SJCRH30 (cell line): Measurements from ENCODE around the gene RASA3. TPM values are rescaled to one million over a fixed set of nuclear protein-coding genes. Genes with fewer than 3 reads are reported as not detected.

Experiments
- DNase-seq, 2 experiments: peaks; one replicate each; pipeline ENCODE4 v3.0.0-alpha.2; 2015 to 2020
- H3K27ac ChIP-seq: fragments of 250-450 bp; sonication (Bioruptor Pico); 2 replicates; pipeline ENCODE4 v1.5.1; 2020; ENCODE audit warnings: mild to moderate bottlenecking, moderate library complexity
- H3K27me3 ChIP-seq: fragments of 250-450 bp; sonication (Bioruptor Pico); 2 replicates; pipeline ENCODE4 v1.5.1; 2020; ENCODE audit warnings: mild to moderate bottlenecking, moderate library complexity
- H3K36me3 ChIP-seq: fragments of 250-450 bp; sonication (Bioruptor Pico); 2 replicates; pipeline ENCODE4 v1.5.1; 2020; ENCODE audit warnings: mild to moderate bottlenecking, moderate library complexity
- H3K4me1 ChIP-seq: fragments of 250-450 bp; sonication (Bioruptor Pico); 2 replicates; pipeline ENCODE4 v1.5.1; 2020; ENCODE audit warnings: mild to moderate bottlenecking, moderate library complexity
- H3K4me3 ChIP-seq: fragments of 250-450 bp; sonication (Bioruptor Pico); 2 replicates; pipeline ENCODE4 v1.5.1; 2020; ENCODE audit warnings: mild to moderate bottlenecking, moderate library complexity
- H3K9me3 ChIP-seq: fragments of 250-450 bp; sonication (Bioruptor Pico); replicated peaks from 2 replicates; pipeline ENCODE4 v1.5.1; 2020; ENCODE audit warnings: mild to moderate bottlenecking, moderate library complexity
- total RNA-seq: library from RNA; depleted of rRNA; stranded (reverse); fragments of >200 nt; shearing (Covaris generic); gene quantifications from 2 replicates; pipeline ENCODE4 v1.2.3, GENCODE V29; 2014

Gene RASA3
- total RNA-seq, 1 experiment from 2014 or later = 20.5 TPM

GRCh38 chr13:113937527-113938180 lies 194.8 kb downstream of the RASA3 start:
- peak in 1 of 2 experiments; percentile 25 for DNase-seq
- H3K4me3 ChIP-seq = no peak overlapping the region
- H3K9me3 ChIP-seq = no peaks in the 10 kb centered on the region
- no peak overlapping the region for H3K27ac ChIP-seq
- H3K36me3 ChIP-seq = no peaks in the 10 kb centered on the region
- peaks cover 28% of the 10 kb centered on the region for H3K4me1 ChIP-seq
- H3K27me3 ChIP-seq = peaks cover 5% of the 10 kb centered on the region

DNA sequence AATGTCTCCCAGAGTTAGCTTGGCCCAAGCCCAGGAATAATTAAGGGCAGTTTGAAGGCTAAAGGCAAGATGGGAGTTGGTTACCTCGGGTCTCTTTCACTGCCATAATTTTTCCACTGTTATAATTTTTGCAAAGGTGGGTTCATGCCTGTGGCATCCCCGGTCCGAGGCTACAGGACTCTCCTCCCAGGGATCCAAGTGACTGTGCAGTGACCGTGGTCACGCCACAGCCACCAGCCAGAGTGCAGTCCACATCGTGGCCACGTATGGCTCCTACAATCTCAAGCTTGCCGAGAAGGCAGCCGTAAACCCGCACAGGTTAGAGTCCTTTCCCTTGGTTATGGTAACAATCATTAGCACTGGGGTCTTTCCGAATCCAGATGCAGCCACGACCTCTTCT lies 195.3 kb downstream of the RASA3 start:
- Histone ChIP-seq H3K9me3 (no peaks in the 10 kb centered on the region), H3K4me3 (no peak overlapping the region), H3K4me1 (peaks cover 28% of the 10 kb centered on the region), H3K36me3 (no peaks in the 10 kb centered on the region), H3K27me3 (peaks cover 5% of the 10 kb centered on the region), H3K27ac (no peak overlapping the region)
- DNase-seq = no peak

GRCh38 chr13:113936166-113936965 lies 196.1 kb downstream of the RASA3 start:
- Histone ChIP-seq H3K4me3 (no peak overlapping the region), H3K27ac (no peak overlapping the region), H3K36me3 (no peaks in the 10 kb centered on the region), H3K27me3 (peaks cover 5% of the 10 kb centered on the region), H3K9me3 (no peaks in the 10 kb centered on the region), H3K4me1 (peaks cover 28% of the 10 kb centered on the region)
- no peak for DNase-seq

GRCh38 chr13:113935001-113935844 lies 197.2 kb downstream of the RASA3 start:
- no peaks in the 10 kb centered on the region for H3K36me3 ChIP-seq
- H3K4me1 ChIP-seq = peaks cover 28% of the 10 kb centered on the region
- no peak overlapping the region for H3K4me3 ChIP-seq
- no peaks in the 10 kb centered on the region for H3K9me3 ChIP-seq
- peak in 1 of 2 experiments; percentile 20 for DNase-seq
- H3K27ac ChIP-seq = no peak overlapping the region
- H3K27me3 ChIP-seq = peaks cover 5% of the 10 kb centered on the region

DNA sequence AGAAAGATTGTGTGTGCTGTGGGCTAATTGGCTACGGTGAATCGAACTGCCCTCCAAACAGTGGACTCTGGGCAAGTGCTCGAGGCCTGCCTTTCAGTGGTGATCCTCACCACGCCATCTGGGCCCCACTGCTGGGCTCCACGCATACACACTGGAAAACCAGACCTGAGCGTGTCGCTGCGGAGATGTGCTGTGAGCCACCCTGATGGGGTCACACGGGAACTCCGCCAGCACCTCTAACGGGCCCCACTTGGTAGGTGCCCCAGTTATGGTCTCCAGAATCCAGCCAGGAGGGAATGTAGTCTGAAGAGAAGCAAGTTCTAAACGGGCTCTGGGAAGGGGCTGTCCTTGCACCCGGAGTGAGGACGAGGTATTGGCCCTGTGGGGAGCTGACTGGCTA lies 197.8 kb downstream of the RASA3 start:
- peaks cover 5% of the 10 kb centered on the region for H3K27me3 ChIP-seq

DNA sequence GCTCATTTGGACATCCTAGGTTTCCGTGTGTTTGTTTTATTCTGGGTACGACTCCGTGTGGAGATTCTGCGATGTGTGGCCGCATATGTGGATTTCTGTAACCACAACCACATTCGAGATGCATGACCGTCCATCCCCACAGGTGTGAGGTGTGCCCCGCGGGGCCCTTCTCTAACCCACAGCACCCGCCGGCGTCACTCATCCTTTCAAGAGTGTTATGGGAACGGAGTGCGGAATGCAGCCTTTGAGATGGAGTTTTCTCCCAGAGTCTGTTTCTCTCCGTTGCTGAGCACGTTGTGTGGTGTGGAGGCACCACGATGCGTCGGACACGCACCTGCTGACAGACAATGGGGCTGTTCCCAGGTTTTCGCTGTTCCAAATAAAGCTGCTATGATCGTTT lies 198.5 kb downstream of the RASA3 start:
- no peaks in the 10 kb centered on the region for H3K9me3 ChIP-seq
- DNase-seq = peak; percentile 73 to 80
- peaks cover 2% of the 10 kb centered on the region for H3K27me3 ChIP-seq
- H3K4me1 ChIP-seq = peaks cover 28% of the 10 kb centered on the region
- H3K27ac ChIP-seq = no peak overlapping the region
- H3K36me3 ChIP-seq = no peaks in the 10 kb centered on the region
- H3K4me3 ChIP-seq = no peak overlapping the region

More for the DNA sequence above, 197.8 kb downstream of the RASA3 start:
- H3K9me3 ChIP-seq = no peaks in the 10 kb centered on the region
- no peak overlapping the region for H3K4me3 ChIP-seq
- no peak overlapping the region for H3K27ac ChIP-seq
- DNase-seq = no peak
- no peaks in the 10 kb centered on the region for H3K36me3 ChIP-seq
- peaks cover 28% of the 10 kb centered on the region for H3K4me1 ChIP-seq

GRCh38 chr13:113931841-113932459 lies 200.5 kb downstream of the RASA3 start:
- H3K36me3 ChIP-seq = no peaks in the 10 kb centered on the region
- H3K27me3 ChIP-seq = no peaks in the 10 kb centered on the region
- H3K4me1 ChIP-seq = peaks cover 24% of the 10 kb centered on the region
- no peak overlapping the region for H3K27ac ChIP-seq
- H3K9me3 ChIP-seq = no peaks in the 10 kb centered on the region
- H3K4me3 ChIP-seq = no peak overlapping the region
- DNase-seq = no peak

GRCh38 chr13:113930671-113931637 lies 201.5 kb downstream of the RASA3 start:
- Histone ChIP-seq H3K27ac (no peak overlapping the region), H3K4me1 (peaks cover 24% of the 10 kb centered on the region), H3K9me3 (no peaks in the 10 kb centered on the region), H3K27me3 (no peaks in the 10 kb centered on the region), H3K36me3 (no peaks in the 10 kb centered on the region), H3K4me3 (no peak overlapping the region)
- DNase-seq = no peak

- Histone ChIP-seq H3K4me3 (no peak overlapping the region), H3K4me1 (peaks cover 16% of the 10 kb centered on the region), H3K36me3 (no peaks in the 10 kb centered on the region), H3K27ac (no peak overlapping the region), H3K27me3 (no peaks in the 10 kb centered on the region), H3K9me3 (no peaks in the 10 kb centered on the region)
- no peak for DNase-seq
Measured at GRCh38 chr13:113929628-113930615, 202.5 kb downstream of the RASA3 start.

GRCh38 chr13:113928685-113929627 lies 203.5 kb downstream of the RASA3 start:
- Histone ChIP-seq H3K27me3 (no peaks in the 10 kb centered on the region), H3K27ac (no peak overlapping the region), H3K4me1 (peaks cover 8% of the 10 kb centered on the region), H3K9me3 (no peaks in the 10 kb centered on the region), H3K4me3 (no peak overlapping the region), H3K36me3 (no peaks in the 10 kb centered on the region)
- DNase-seq = peak in 1 of 2 experiments; percentile 19
